HEK293 (cell line): ENCODE measurements around the gene NLK.
A peak's percentile ranks its signal among the peaks of the same experiment; 100 is the strongest.

Source experiments
- CTCF ChIA-PET: fragments of 350-600 bp; formaldehyde crosslinking; extraction: SDS; loops from one replicate; lab custom pipeline; 2021; ENCODE audit warnings: antibody characterized with exemption; lab: Yijun Ruan, JAX
- POLR2A ChIA-PET: fragments of 300-600 bp; formaldehyde crosslinking; extraction: SDS; loops from one replicate; lab custom pipeline; 2020; ENCODE audit warnings: antibody characterized with exemption, inconsistent platforms; lab: Yijun Ruan, JAX
- H3K27ac ChIP-seq: fragments of 200-500 bp; sonication (Bioruptor generic); 2 replicates; pipeline ENCODE4 v1.5.1; 2014; ENCODE audit warnings: low read depth, low read length, control low read depth, inconsistent platforms; ENCODE audit errors: extremely low read depth
- H3K36me3 ChIP-seq, 2 experiments: fragments of 200-500 bp in 1 of 2; sonication (Bioruptor generic) in 1 of 2; 1 replicate in 1 of 2; 2 replicates in 1 of 2; pipeline ENCODE4 v1.5.1; 2014 to 2017; ENCODE audit warnings: inconsistent platforms in 2 of 2, low read length in 2 of 2; ENCODE audit not compliant: control insufficient read depth in 2 of 2, insufficient read depth in 1 of 2
- H3K4me1 ChIP-seq: fragments of 200-500 bp; sonication (Bioruptor generic); 2 replicates; pipeline ENCODE4 v1.5.1; 2014; ENCODE audit warnings: mild to moderate bottlenecking, low read length, inconsistent platforms; ENCODE audit not compliant: control insufficient read depth, insufficient read depth
- H3K4me3 ChIP-seq: 2 replicates; pipeline ENCODE4 v1.5.1; 2011; ENCODE audit warnings: low read depth, mild to moderate bottlenecking, control low read depth, low read length, moderate library complexity
- H3K9me3 ChIP-seq: fragments of 200-500 bp; sonication (Bioruptor generic); 2 replicates; pipeline ENCODE4 v1.5.1; 2014; ENCODE audit warnings: low read depth, low read length, inconsistent platforms; ENCODE audit not compliant: control insufficient read depth, insufficient read depth
- BCL11A ChIP-seq: fragments of 450-650 bp; formaldehyde crosslinking; IDR thresholded peaks from 2 replicates; pipeline ENCODE4 v1.5.1; 2016; ENCODE audit warnings: low read depth, missing biosample characterization, missing genetic modification characterization
- FEZF1 ChIP-seq: fragments of 450-650 bp; formaldehyde crosslinking; IDR thresholded peaks from 2 replicates; pipeline ENCODE4 v1.5.1; 2016; ENCODE audit warnings: missing biosample characterization, missing genetic modification characterization
- GFI1B ChIP-seq: fragments of 450-650 bp; formaldehyde crosslinking; IDR thresholded peaks from 2 replicates; pipeline ENCODE4 v1.5.1; 2016; ENCODE audit warnings: missing biosample characterization, missing genetic modification characterization
- GLI2 ChIP-seq: fragments of 450-650 bp; formaldehyde crosslinking; IDR thresholded peaks from 2 replicates; pipeline ENCODE4; 2017; ENCODE audit warnings: missing biosample characterization, missing genetic modification characterization, low read depth, borderline replicate concordance
- HOXD13 ChIP-seq: sonication (generic); formaldehyde crosslinking; IDR thresholded peaks from 2 replicates; pipeline ENCODE4 v1.8.0; 2022; ENCODE audit warnings: missing genetic modification reagents, borderline replicate concordance
- KLF1 ChIP-seq: fragments of 450-650 bp; formaldehyde crosslinking; IDR thresholded peaks from 2 replicates; pipeline ENCODE4 v1.5.1; 2016; ENCODE audit warnings: missing biosample characterization, missing genetic modification characterization
- OVOL3 ChIP-seq: fragments of 450-650 bp; formaldehyde crosslinking; IDR thresholded peaks from 2 replicates; pipeline ENCODE4 v1.5.1; 2016; ENCODE audit warnings: missing biosample characterization, missing genetic modification characterization
- SP7 ChIP-seq: fragments of 450-650 bp; formaldehyde crosslinking; IDR thresholded peaks from 2 replicates; pipeline ENCODE4 v1.5.1; 2016; ENCODE audit warnings: missing biosample characterization, missing genetic modification characterization
- ZBTB44 ChIP-seq: fragments of 450-650 bp; IDR thresholded peaks from 2 replicates; pipeline ENCODE4 v1.5.1; 2018; ENCODE audit warnings: missing biosample characterization, mild to moderate bottlenecking, missing genetic modification characterization
- ZBTB49 ChIP-seq: fragments of 450-650 bp; formaldehyde crosslinking; IDR thresholded peaks from 2 replicates; pipeline ENCODE4 v1.5.1; 2016; ENCODE audit warnings: missing biosample characterization, missing genetic modification characterization, low read depth
- ZEB2 ChIP-seq: fragments of 450-650 bp; formaldehyde crosslinking; IDR thresholded peaks from 2 replicates; pipeline ENCODE4 v1.5.1; 2016; ENCODE audit warnings: missing biosample characterization, missing genetic modification characterization
- ZFHX2 ChIP-seq: fragments of 450-650 bp; formaldehyde crosslinking; conservative IDR thresholded peaks from 2 replicates; pipeline ENCODE4 v1.5.1; 2016; ENCODE audit warnings: missing biosample characterization, missing genetic modification characterization
- ZFP3 ChIP-seq: fragments of 450-650 bp; formaldehyde crosslinking; IDR thresholded peaks from 2 replicates; pipeline ENCODE4 v1.5.1; 2016; ENCODE audit warnings: low read depth, missing biosample characterization, missing genetic modification characterization
- ZNF132 ChIP-seq: fragments of 450-650 bp; formaldehyde crosslinking; IDR thresholded peaks from 2 replicates; pipeline ENCODE4 v1.5.1; 2017; ENCODE audit warnings: missing biosample characterization, missing genetic modification characterization, borderline replicate concordance
- ZNF155 ChIP-seq: fragments of 450-650 bp; formaldehyde crosslinking; IDR thresholded peaks from 2 replicates; pipeline ENCODE4 v1.5.1; 2016; ENCODE audit warnings: missing biosample characterization, missing genetic modification characterization
- ZNF23 ChIP-seq: fragments of 450-650 bp; formaldehyde crosslinking; IDR thresholded peaks from 2 replicates; pipeline ENCODE4 v1.5.1; 2016; ENCODE audit warnings: missing biosample characterization, missing genetic modification characterization, borderline replicate concordance
- ZNF266 ChIP-seq: fragments of 450-650 bp; formaldehyde crosslinking; IDR thresholded peaks from 2 replicates; pipeline ENCODE4 v1.5.1; 2016; ENCODE audit warnings: missing biosample characterization, missing genetic modification characterization, low read depth
- ZNF274 ChIP-seq, 2 experiments: fragments of 200-500 bp in 1 of 2; fragments of 450-650 bp in 1 of 2; sonication (Bioruptor generic) in 1 of 2; formaldehyde crosslinking in 1 of 2; IDR thresholded peaks; 2 replicates each; pipeline versions ENCODE4 v1.5.1 to v1.6.1; 2014 to 2016; ENCODE audit warnings: borderline replicate concordance in 1 of 2, inconsistent platforms in 1 of 2, low read length in 1 of 2, missing biosample characterization in 1 of 2, missing genetic modification characterization in 1 of 2
- ZNF366 ChIP-seq: fragments of 450-650 bp; formaldehyde crosslinking; conservative IDR thresholded peaks from 2 replicates; pipeline ENCODE4 v1.5.1; 2016; ENCODE audit warnings: missing biosample characterization, missing genetic modification characterization
- ZNF398 ChIP-seq: fragments of 450-650 bp; formaldehyde crosslinking; IDR thresholded peaks from 2 replicates; pipeline ENCODE4 v1.5.1; 2017; ENCODE audit warnings: missing biosample characterization, missing genetic modification characterization
- ZNF473 ChIP-seq: fragments of 450-650 bp; formaldehyde crosslinking; IDR thresholded peaks from 2 replicates; pipeline ENCODE4 v1.5.1; 2017; ENCODE audit warnings: missing biosample characterization, missing genetic modification characterization
- ZNF501 ChIP-seq: fragments of 450-650 bp; formaldehyde crosslinking; IDR thresholded peaks from 2 replicates; pipeline ENCODE4 v1.5.1; 2016; ENCODE audit warnings: missing biosample characterization, missing genetic modification characterization
- ZNF521 ChIP-seq: fragments of 450-650 bp; formaldehyde crosslinking; IDR thresholded peaks from 2 replicates; pipeline ENCODE4 v1.5.1; 2017; ENCODE audit warnings: missing biosample characterization, mild to moderate bottlenecking, missing genetic modification characterization
- ZNF529 ChIP-seq: fragments of 450-650 bp; formaldehyde crosslinking; IDR thresholded peaks from 2 replicates; pipeline ENCODE4 v1.5.1; 2017; ENCODE audit warnings: missing genetic modification characterization, missing biosample characterization; ENCODE audit not compliant: insufficient replicate concordance
- ZNF561 ChIP-seq: fragments of 450-650 bp; IDR thresholded peaks from 2 replicates; pipeline ENCODE4 v1.5.1; 2018; ENCODE audit warnings: missing biosample characterization, missing genetic modification characterization, borderline replicate concordance
- ZNF585B ChIP-seq: fragments of 450-650 bp; formaldehyde crosslinking; IDR thresholded peaks from 2 replicates; pipeline ENCODE4 v1.5.1; 2016; ENCODE audit warnings: missing biosample characterization, missing genetic modification characterization
- ZNF664 ChIP-seq: fragments of 450-650 bp; formaldehyde crosslinking; IDR thresholded peaks from 2 replicates; pipeline ENCODE4 v1.5.1; 2016; ENCODE audit warnings: missing biosample characterization, missing genetic modification characterization
- ZNF701 ChIP-seq: fragments of 450-650 bp; formaldehyde crosslinking; IDR thresholded peaks from 2 replicates; pipeline ENCODE4 v1.5.1; 2016; ENCODE audit warnings: missing biosample characterization, missing genetic modification characterization
- ZNF76 ChIP-seq: fragments of 450-650 bp; formaldehyde crosslinking; IDR thresholded peaks from 2 replicates; pipeline ENCODE4; 2016; ENCODE audit warnings: low read depth, missing biosample characterization, missing genetic modification characterization, borderline replicate concordance
- ZNF777 ChIP-seq: fragments of 450-650 bp; formaldehyde crosslinking; IDR thresholded peaks from 2 replicates; pipeline ENCODE4 v1.5.1; 2017; ENCODE audit warnings: missing biosample characterization, missing genetic modification characterization, borderline replicate concordance
- ZNF830 ChIP-seq: fragments of 450-650 bp; IDR thresholded peaks from 2 replicates; pipeline ENCODE4 v1.5.0; 2018; ENCODE audit warnings: missing biosample characterization, missing genetic modification characterization, low read depth, mild to moderate bottlenecking, moderate library complexity
- ZSCAN4 ChIP-seq: fragments of 450-650 bp; formaldehyde crosslinking; IDR thresholded peaks from 2 replicates; pipeline ENCODE4 v1.5.1; 2017; ENCODE audit warnings: missing biosample characterization, missing genetic modification characterization

Gene NLK

DNA sequence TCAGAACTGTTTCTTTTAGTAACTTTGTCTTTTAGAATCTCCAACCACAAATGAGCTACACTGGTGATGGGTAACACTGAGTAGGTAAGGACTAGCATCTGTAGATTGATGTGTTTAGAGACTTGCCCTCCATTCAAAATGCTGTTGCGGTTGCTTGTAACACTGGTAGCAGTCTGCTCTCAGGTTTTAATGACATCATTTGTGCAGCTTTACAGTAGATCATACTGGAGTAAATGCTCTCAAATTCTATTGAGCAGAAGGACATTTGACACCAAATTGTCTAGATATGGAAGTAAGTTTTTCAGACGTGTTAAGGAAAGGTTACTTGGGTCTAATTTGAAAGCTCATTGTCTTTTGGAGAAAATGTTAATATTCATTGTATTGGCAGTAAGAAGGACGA is 98.8 kb downstream of the NLK start (continued):
- TF ChIP-seq ZBTB49 (tag by site-specific recombination), result no peak
- TF ChIP-seq GLI2 (tag by site-specific recombination), result no peak
- TF ChIP-seq ZNF155, result no peak
- no peak for TF ChIP-seq OVOL3
- no peak for TF ChIP-seq ZFP3
- no peak for TF ChIP-seq ZNF266 (tag by site-specific recombination)
- no peak for TF ChIP-seq ZNF664 (tag by site-specific recombination)
- no peak for TF ChIP-seq ZNF561 (tag by site-specific recombination)
- no peak for TF ChIP-seq ZNF585B (tag by site-specific recombination)
- no peak for TF ChIP-seq ZSCAN4 (tag by site-specific recombination)
- no peak for TF ChIP-seq ZFHX2 (tag by site-specific recombination)
- no peak for TF ChIP-seq ZNF274 (IDR thresholded peaks at IDR 0.05; ENCODE audit: low read length)
- TF ChIP-seq ZNF274 (tag by site-specific recombination; IDR thresholded peaks at IDR 0.05; ENCODE audit: borderline replicate concordance), result no peak
- no peak for TF ChIP-seq HOXD13 (CRISPR knock-in tag)
- TF ChIP-seq ZNF830, result no peak
- no peak for TF ChIP-seq ZNF473 (tag by site-specific recombination)
- TF ChIP-seq ZBTB44 (tag by site-specific recombination), result peak; percentile 57
- TF ChIP-seq ZNF777, result no peak
- peak; percentile 58 for TF ChIP-seq ZNF366 (tag by site-specific recombination)
- no peak for TF ChIP-seq ZNF398
- TF ChIP-seq, all 188 proteins: peak for 21

GRCh38 chr17:28141773-28142172 is 99.3 kb downstream of the NLK start:
- CTCF ChIA-PET, result interaction anchor here (0.6 kb wide), 1 partner anchor 326 kb away, joined by 4 read pairs; no protein-coding TSS in a partner anchor
- POLR2A ChIA-PET, result interaction anchor here (0.6 to 0.7 kb wide), 2 partner anchors 28 to 101 kb away, joined by 3 read pairs; no protein-coding TSS in a partner anchor
- no peak for TF ChIP-seq ZNF132
- TF ChIP-seq KLF1 (tag by site-specific recombination), result no peak
- TF ChIP-seq HOXD13 (CRISPR knock-in tag), result no peak
- TF ChIP-seq BCL11A (tag by site-specific recombination), result no peak
- no peak for TF ChIP-seq ZEB2
- TF ChIP-seq ZNF701 (tag by site-specific recombination), result no peak
- TF ChIP-seq FEZF1, result no peak
- no peak for TF ChIP-seq ZNF76 (tag by site-specific recombination)
- no peak for TF ChIP-seq ZNF23 (tag by site-specific recombination)
- no peak for TF ChIP-seq ZNF521 (tag by site-specific recombination)
- no peak for TF ChIP-seq SP7 (tag by site-specific recombination)
- TF ChIP-seq ZNF529 (tag by site-specific recombination), result no peak
- TF ChIP-seq GFI1B (tag by site-specific recombination), result no peak
- no peak for TF ChIP-seq ZNF501

More at GRCh38 chr17:28141773-28142172, 99.3 kb downstream of the NLK start:
- peaks cover 7% of the 10 kb centered on the region; the same call in 1 of the 2 replicates for H3K4me1 ChIP-seq
- H3K4me3 ChIP-seq, result no peak overlapping the region
- no peak overlapping the region for H3K27ac ChIP-seq
- no peaks in the 10 kb centered on the region; a peak in 2 of 3 replicates for H3K36me3 ChIP-seq
- no peaks in the 10 kb centered on the region for H3K9me3 ChIP-seq
